ENCODE measurements around the gene GPR132.

- TF ChIP-seq FOXM1 (IDR thresholded peaks at IDR 0.05; ENCODE audit: borderline replicate concordance) = no peak
- TF ChIP-seq FOXK2 (IDR thresholded peaks at IDR 0.05) = no peak
- TF ChIP-seq SP1 (IDR thresholded peaks at IDR 0.05) = no peak
- no peak for TF ChIP-seq L3MBTL2 (conservative IDR thresholded peaks at IDR 0.05)
- no peak for TF ChIP-seq HDGF (IDR thresholded peaks at IDR 0.05; ENCODE audit: borderline replicate concordance)
- TF ChIP-seq PKNOX1 (IDR thresholded peaks at IDR 0.05) = no peak
Observed at GRCh38 chr14:105093038-105093430, 27.8 kb upstream of the GPR132 start.
